ENCODE data around the gene LRRK1.

Gene LRRK1

GRCh38 chr15:101024073-101024695 is 105.0 kb downstream of the LRRK1 start:
- Histone ChIP-seq H3K9me2 (replicated peaks; ENCODE audit: control insufficient read depth, low read length) (no peaks in the 10 kb centered on the region), H3K27ac (ENCODE audit: low read depth, low read length) (no peak overlapping the region), H3K27me3 (ENCODE audit: control insufficient read depth, low read length) (no peaks in the 10 kb centered on the region), H3K4me2 (ENCODE audit: low read length) (no peak overlapping the region), H4K20me1 (ENCODE audit: control insufficient read depth, insufficient read depth, low read depth, low read length) (no peaks in the 10 kb centered on the region), H3K4me1 (ENCODE audit: control insufficient read depth, low read length) (no peaks in the 10 kb centered on the region), H3K79me2 (ENCODE audit: control insufficient read depth, low read length) (no peaks in the 10 kb centered on the region; the same call in 1 of the 2 replicates), H3K4me3 (ENCODE audit: low read length) (no peak overlapping the region), H3K36me3 (ENCODE audit: control insufficient read depth, low read length) (peaks cover 100% of the 10 kb centered on the region), H3K9me3 (ENCODE audit: control insufficient read depth, insufficient read depth, low read length) (no peaks in the 10 kb centered on the region), H3F3A (ENCODE audit: control insufficient read depth, insufficient read depth) (no peaks in the 10 kb centered on the region; the same call in 1 of the 2 replicates)
- no peak for TF ChIP-seq EZH2phosphoT487 (IDR thresholded peaks at IDR 0.05; ENCODE audit: borderline replicate concordance, low read length)
- no peak for TF ChIP-seq CTCF (IDR thresholded peaks at IDR 0.05; ENCODE audit: low read depth, low read length, poor library complexity, severe bottlenecking)

GRCh38 chr15:101024706-101025500 is 105.7 kb downstream of the LRRK1 start:
- H3K79me2 ChIP-seq (ENCODE audit: control insufficient read depth, low read length), result no peaks in the 10 kb centered on the region; the same call in 1 of the 2 replicates
- no peak overlapping the region for H3K4me3 ChIP-seq (ENCODE audit: low read length)
- H3K27me3 ChIP-seq (ENCODE audit: control insufficient read depth, low read length), result no peaks in the 10 kb centered on the region
- H3K27ac ChIP-seq (ENCODE audit: low read depth, low read length), result no peak overlapping the region
- H3K4me2 ChIP-seq (ENCODE audit: low read length), result no peak overlapping the region
- no peaks in the 10 kb centered on the region for H3K9me3 ChIP-seq (ENCODE audit: control insufficient read depth, insufficient read depth, low read length)
- no peaks in the 10 kb centered on the region for H3K9me2 ChIP-seq (replicated peaks; ENCODE audit: control insufficient read depth, low read length)
- H4K20me1 ChIP-seq (ENCODE audit: control insufficient read depth, insufficient read depth, low read depth, low read length), result no peaks in the 10 kb centered on the region
- no peaks in the 10 kb centered on the region for H3K4me1 ChIP-seq (ENCODE audit: control insufficient read depth, low read length)
- no peaks in the 10 kb centered on the region; the same call in 1 of the 2 replicates for H3F3A ChIP-seq (ENCODE audit: control insufficient read depth, insufficient read depth)
- TF ChIP-seq EZH2phosphoT487 (IDR thresholded peaks at IDR 0.05; ENCODE audit: borderline replicate concordance, low read length) (no peak), CTCF (IDR thresholded peaks at IDR 0.05; ENCODE audit: low read depth, low read length, poor library complexity, severe bottlenecking) (no peak)
- peaks cover 100% of the 10 kb centered on the region for H3K36me3 ChIP-seq (ENCODE audit: control insufficient read depth, low read length)

GRCh38 chr15:101025501-101025885 is 106.3 kb downstream of the LRRK1 start:
- H3F3A ChIP-seq (ENCODE audit: control insufficient read depth, insufficient read depth), result no peaks in the 10 kb centered on the region; the same call in 1 of the 2 replicates
- H3K27me3 ChIP-seq (ENCODE audit: control insufficient read depth, low read length), result no peaks in the 10 kb centered on the region
- no peaks in the 10 kb centered on the region for H3K9me3 ChIP-seq (ENCODE audit: control insufficient read depth, insufficient read depth, low read length)
- H4K20me1 ChIP-seq (ENCODE audit: control insufficient read depth, insufficient read depth, low read depth, low read length), result no peaks in the 10 kb centered on the region
- TF ChIP-seq CTCF (IDR thresholded peaks at IDR 0.05; ENCODE audit: low read depth, low read length, poor library complexity, severe bottlenecking) (no peak), EZH2phosphoT487 (IDR thresholded peaks at IDR 0.05; ENCODE audit: borderline replicate concordance, low read length) (no peak)
- H3K9me2 ChIP-seq (replicated peaks; ENCODE audit: control insufficient read depth, low read length), result no peaks in the 10 kb centered on the region
- H3K4me3 ChIP-seq (ENCODE audit: low read length), result no peak overlapping the region
- H3K27ac ChIP-seq (ENCODE audit: low read depth, low read length), result no peak overlapping the region
- no peaks in the 10 kb centered on the region; the same call in 1 of the 2 replicates for H3K79me2 ChIP-seq (ENCODE audit: control insufficient read depth, low read length)
- no peaks in the 10 kb centered on the region for H3K4me1 ChIP-seq (ENCODE audit: control insufficient read depth, low read length)
- H3K4me2 ChIP-seq (ENCODE audit: low read length), result no peak overlapping the region
- H3K36me3 ChIP-seq (ENCODE audit: control insufficient read depth, low read length), result peaks cover 100% of the 10 kb centered on the region

All from DOHH2 (cell line).